K562 (cell line): ENCODE data around the gene MRPL16. TPM values are rescaled to one million over a fixed set of nuclear protein-coding genes. Genes with fewer than 3 reads are reported as not detected.

Experiments
- CEBPG ChIP-seq, 3 experiments: fragments of 200-800 bp in 1 of 3; sonication (Bioruptor generic) in 1 of 3; sonication (generic) in 1 of 3; formaldehyde crosslinking in 1 of 3; IDR thresholded peaks in 2 of 3; conservative IDR thresholded peaks in 1 of 3; 2 replicates each; pipeline versions ENCODE4 v1.6.1 to v1.8.0; 2016 to 2022; ENCODE audit warnings: missing compliant biosample characterization in 2 of 3, missing genetic modification characterization in 2 of 3, mild to moderate bottlenecking in 1 of 3, missing genetic modification reagents in 1 of 3
- ERF ChIP-seq: fragments of 450-650 bp; formaldehyde crosslinking; IDR thresholded peaks from 2 replicates; pipeline ENCODE4 v1.4.0; 2020; ENCODE audit warnings: mild to moderate bottlenecking, mixed read lengths
- HNRNPL ChIP-seq: fragments of 200-400 bp; formaldehyde crosslinking; IDR thresholded peaks from 2 replicates; pipeline ENCODE4 v1.6.1; 2017; ENCODE audit warnings: low read depth, mild to moderate bottlenecking, low read length
- MEF2D ChIP-seq: conservative IDR thresholded peaks from 2 replicates; pipeline ENCODE4 v1.6.1; 2016; ENCODE audit warnings: low read depth, missing genetic modification characterization, missing compliant biosample characterization
- PML ChIP-seq: IDR thresholded peaks from 2 replicates; pipeline ENCODE4 v1.6.1; 2012; ENCODE audit warnings: low read length, inconsistent platforms
- POLR2AphosphoS5 ChIP-seq: IDR thresholded peaks from 2 replicates; pipeline ENCODE4 v1.6.1; 2011; ENCODE audit warnings: mild to moderate bottlenecking, low read depth, low read length, moderate library complexity; ENCODE audit not compliant: control insufficient read depth, insufficient read depth
- PTRF ChIP-seq: fragments of 450-650 bp; IDR thresholded peaks from 2 replicates; pipeline ENCODE4 v1.6.1; 2016; ENCODE audit warnings: mild to moderate bottlenecking, missing genetic modification characterization, missing compliant biosample characterization
- SIN3B ChIP-seq: fragments of 450-650 bp; IDR thresholded peaks from 2 replicates; pipeline ENCODE4 v1.6.1; 2017; ENCODE audit warnings: low read depth, mild to moderate bottlenecking, moderate library complexity
- ZNF584 ChIP-seq: fragments of 200-800 bp; sonication (Bioruptor generic); IDR thresholded peaks from 2 replicates; pipeline ENCODE4 v1.6.1; 2016; ENCODE audit warnings: low read depth, mild to moderate bottlenecking, missing genetic modification characterization, missing compliant biosample characterization
- polyA plus RNA-seq, 8 experiments: library from polyadenylated mRNA; depleted of rRNA in 4 of 8; stranded (reverse) in 5 of 8; unstranded in 3 of 8; fragments of >200 nt; fragmentation: Nextera tagmentation in 2 of 8; fragmentation: Illumina TruSeq in 1 of 8; extraction: Ambion mirVana in 2 of 8; extraction: Trizol in 1 of 8; gene quantifications; 2 replicates each; pipeline versions ENCODE4 v1.2.1 to v1.2.3, GENCODE V29; 2011 to 2014; ENCODE audit warnings: inconsistent platforms in 1 of 8, missing spikeins in 1 of 8
- total RNA-seq, 7 experiments: library from RNA; depleted of rRNA in 6 of 7; stranded (reverse); fragments of >200 nt in 6 of 7; fragmentation: Illumina TruSeq in 2 of 7; extraction: Trizol in 2 of 7; gene quantifications; 2 replicates each; pipeline versions ENCODE4 v1.2.1 to v1.2.3, GENCODE V29; 2011 to 2021; ENCODE audit warnings: low replicate concordance in 1 of 7
- TF ChIP-seq, protein P1 (sequence below): fragments of 250-450 bp; sonication (Bioruptor Pico); IDR thresholded peaks from 2 replicates; pipeline ENCODE4 v1.8.0; 2021; ENCODE audit warnings: moderate library complexity, mild to moderate bottlenecking, inconsistent platforms
- TF ChIP-seq, protein P2 (sequence below): fragments of 450-650 bp; IDR thresholded peaks from 2 replicates; pipeline ENCODE4 v1.6.1; 2016; ENCODE audit warnings: low read depth
- TF ChIP-seq, protein P3 (sequence below): sonication (generic); formaldehyde crosslinking; IDR thresholded peaks from 2 replicates; pipeline ENCODE4 v1.8.0; 2022; ENCODE audit warnings: missing genetic modification reagents, mild to moderate bottlenecking, borderline replicate concordance
- TF ChIP-seq, protein P4 (sequence below), 2 experiments: fragments of 450-650 bp; conservative IDR thresholded peaks; 2 replicates each; pipeline ENCODE4 v1.6.1; 2017; ENCODE audit warnings: mild to moderate bottlenecking in 2 of 2, moderate library complexity in 2 of 2

Gene MRPL16
- total and polyA plus RNA-seq, 9 of the 15 experiments (the other 6 are each of a cell fraction or from before 2014, with no cell fraction given) = 63.3 to 209 (median 157) TPM

DNA sequence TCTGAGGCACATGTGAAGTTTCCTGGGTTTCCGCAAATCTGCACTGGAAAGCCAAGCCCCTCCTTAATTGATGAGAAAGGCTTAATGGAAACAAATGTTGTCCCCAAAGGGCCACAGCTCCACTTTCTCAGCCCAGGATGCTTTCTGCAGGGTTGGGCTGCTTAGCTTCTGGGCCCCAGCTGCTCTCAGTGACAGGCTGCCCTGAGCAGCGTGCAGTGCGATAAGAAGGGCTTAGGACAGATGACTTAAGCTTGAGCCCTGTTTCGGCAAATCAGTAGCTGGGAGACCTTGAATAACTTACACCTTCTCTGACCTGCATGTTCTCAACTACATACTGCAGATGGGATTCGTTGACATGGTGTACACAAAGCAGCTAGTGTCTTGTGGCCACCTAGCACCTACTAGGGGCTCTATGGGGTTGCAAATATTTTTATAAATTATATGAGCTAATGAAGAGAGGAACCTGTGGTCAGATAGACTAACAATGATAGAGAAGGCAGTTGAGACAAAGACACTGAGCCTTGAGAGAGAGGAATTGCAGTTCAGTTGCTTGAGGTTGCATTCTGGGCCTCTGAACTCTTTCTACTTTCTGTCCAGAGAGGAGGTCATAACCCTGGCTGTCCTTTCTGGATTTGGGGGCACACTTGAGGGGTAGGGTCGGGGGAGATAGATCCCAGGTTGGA is 43.9 kb downstream of the MRPL16 start (continued):
- TF ChIP-seq POLR2AphosphoS5 (peak; percentile 63; the same call in 1 of the 2 replicates), ERF (CRISPR knock-in tag) (no peak), MEF2D (no peak), PTRF (no peak), HNRNPL (no peak), ZNF584 (CRISPR knock-in tag) (0 out of 2 replicates have a peak, but pooled peaks have one; percentile 31), SIN3B (no peak), CEBPG (CRISPR knock-in tag; IDR thresholded peaks at IDR 0.05) (0 out of 2 replicates have a peak, but pooled peaks have one; percentile 47), CEBPG (tag; conservative IDR thresholded peaks at IDR 0.05 in 1 of 2, IDR thresholded peaks at IDR 0.05 in 1 of 2) (no peak), PML (0 out of 2 replicates have a peak, but pooled peaks have one; percentile 23)
- TF ChIP-seq, protein P1, sequence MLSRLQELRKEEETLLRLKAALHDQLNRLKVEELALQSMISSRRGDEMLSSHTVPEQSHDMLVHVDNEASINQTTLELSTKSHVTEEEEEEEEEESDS (CRISPR knock-in tag) = no peak
- TF ChIP-seq, protein P2, sequence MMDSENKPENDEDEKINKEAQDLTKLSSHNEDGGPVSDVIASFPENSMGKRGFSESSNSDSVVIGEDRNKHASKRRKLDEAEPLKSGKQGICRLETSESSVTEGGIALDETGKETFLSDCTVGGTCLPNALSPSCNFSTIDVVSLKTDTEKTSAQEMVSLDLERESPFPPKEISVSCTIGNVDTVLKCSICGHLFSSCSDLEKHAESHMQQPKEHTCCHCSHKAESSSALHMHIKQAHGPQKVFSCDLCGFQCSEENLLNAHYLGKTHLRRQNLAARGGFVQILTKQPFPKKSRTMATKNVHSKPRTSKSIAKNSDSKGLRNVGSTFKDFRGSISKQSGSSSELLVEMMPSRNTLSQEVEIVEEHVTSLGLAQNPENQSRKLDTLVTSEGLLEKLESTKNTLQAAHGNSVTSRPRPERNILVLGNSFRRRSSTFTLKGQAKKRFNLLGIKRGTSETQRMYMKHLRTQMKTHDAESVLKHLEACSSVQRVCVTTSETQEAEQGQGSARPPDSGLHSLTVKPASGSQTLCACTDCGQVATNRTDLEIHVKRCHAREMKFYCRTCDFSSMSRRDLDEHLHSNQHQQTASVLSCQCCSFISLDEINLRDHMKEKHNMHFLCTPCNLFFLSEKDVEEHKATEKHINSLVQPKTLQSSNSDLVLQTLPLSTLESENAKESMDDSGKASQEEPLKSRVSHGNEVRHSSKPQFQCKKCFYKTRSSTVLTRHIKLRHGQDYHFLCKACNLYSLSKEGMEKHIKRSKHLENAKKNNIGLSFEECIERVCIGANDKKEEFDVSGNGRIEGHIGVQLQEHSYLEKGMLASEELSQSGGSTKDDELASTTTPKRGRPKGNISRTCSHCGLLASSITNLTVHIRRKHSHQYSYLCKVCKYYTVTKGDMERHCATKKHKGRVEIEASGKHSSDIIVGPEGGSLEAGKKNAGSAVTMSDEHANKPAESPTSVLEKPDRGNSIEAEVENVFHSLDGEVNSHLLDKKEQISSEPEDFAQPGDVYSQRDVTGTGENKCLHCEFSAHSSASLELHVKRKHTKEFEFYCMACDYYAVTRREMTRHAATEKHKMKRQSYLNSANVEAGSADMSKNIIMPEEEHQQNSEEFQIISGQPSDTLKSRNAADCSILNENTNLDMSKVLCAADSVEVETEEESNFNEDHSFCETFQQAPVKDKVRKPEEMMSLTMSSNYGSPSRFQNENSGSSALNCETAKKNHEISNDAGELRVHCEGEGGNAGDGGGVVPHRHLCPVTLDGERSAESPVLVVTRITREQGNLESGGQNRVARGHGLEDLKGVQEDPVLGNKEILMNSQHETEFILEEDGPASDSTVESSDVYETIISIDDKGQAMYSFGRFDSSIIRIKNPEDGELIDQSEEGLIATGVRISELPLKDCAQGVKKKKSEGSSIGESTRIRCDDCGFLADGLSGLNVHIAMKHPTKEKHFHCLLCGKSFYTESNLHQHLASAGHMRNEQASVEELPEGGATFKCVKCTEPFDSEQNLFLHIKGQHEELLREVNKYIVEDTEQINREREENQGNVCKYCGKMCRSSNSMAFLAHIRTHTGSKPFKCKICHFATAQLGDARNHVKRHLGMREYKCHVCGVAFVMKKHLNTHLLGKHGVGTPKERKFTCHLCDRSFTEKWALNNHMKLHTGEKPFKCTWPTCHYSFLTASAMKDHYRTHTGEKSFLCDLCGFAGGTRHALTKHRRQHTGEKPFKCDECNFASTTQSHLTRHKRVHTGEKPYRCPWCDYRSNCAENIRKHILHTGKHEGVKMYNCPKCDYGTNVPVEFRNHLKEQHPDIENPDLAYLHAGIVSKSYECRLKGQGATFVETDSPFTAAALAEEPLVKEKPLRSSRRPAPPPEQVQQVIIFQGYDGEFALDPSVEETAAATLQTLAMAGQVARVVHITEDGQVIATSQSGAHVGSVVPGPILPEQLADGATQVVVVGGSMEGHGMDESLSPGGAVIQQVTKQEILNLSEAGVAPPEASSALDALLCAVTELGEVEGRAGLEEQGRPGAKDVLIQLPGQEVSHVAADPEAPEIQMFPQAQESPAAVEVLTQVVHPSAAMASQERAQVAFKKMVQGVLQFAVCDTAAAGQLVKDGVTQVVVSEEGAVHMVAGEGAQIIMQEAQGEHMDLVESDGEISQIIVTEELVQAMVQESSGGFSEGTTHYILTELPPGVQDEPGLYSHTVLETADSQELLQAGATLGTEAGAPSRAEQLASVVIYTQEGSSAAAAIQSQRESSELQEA = no peak
- TF ChIP-seq, protein P3, sequence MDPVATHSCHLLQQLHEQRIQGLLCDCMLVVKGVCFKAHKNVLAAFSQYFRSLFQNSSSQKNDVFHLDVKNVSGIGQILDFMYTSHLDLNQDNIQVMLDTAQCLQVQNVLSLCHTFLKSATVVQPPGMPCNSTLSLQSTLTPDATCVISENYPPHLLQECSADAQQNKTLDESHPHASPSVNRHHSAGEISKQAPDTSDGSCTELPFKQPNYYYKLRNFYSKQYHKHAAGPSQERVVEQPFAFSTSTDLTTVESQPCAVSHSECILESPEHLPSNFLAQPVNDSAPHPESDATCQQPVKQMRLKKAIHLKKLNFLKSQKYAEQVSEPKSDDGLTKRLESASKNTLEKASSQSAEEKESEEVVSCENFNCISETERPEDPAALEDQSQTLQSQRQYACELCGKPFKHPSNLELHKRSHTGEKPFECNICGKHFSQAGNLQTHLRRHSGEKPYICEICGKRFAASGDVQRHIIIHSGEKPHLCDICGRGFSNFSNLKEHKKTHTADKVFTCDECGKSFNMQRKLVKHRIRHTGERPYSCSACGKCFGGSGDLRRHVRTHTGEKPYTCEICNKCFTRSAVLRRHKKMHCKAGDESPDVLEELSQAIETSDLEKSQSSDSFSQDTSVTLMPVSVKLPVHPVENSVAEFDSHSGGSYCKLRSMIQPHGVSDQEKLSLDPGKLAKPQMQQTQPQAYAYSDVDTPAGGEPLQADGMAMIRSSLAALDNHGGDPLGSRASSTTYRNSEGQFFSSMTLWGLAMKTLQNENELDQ (CRISPR knock-in tag) = no peak
- TF ChIP-seq, protein P4, sequence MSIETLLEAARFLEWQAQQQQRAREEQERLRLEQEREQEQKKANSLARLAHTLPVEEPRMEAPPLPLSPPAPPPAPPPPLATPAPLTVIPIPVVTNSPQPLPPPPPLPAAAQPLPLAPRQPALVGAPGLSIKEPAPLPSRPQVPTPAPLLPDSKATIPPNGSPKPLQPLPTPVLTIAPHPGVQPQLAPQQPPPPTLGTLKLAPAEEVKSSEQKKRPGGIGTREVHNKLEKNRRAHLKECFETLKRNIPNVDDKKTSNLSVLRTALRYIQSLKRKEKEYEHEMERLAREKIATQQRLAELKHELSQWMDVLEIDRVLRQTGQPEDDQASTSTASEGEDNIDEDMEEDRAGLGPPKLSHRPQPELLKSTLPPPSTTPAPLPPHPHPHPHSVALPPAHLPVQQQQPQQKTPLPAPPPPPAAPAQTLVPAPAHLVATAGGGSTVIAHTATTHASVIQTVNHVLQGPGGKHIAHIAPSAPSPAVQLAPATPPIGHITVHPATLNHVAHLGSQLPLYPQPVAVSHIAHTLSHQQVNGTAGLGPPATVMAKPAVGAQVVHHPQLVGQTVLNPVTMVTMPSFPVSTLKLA (conservative IDR thresholded peaks at IDR 0.05) = peak in 1 of 2 experiments; percentile 68; a peak in 2 of 4 replicates
